GM18861 (cell line): ENCODE measurements around the gene ALOX5.
"Not testable (repeated sequence)": the region's sequence is repeated elsewhere in the genome, so short reads cannot be mapped to it uniquely, and the experiment has no call there.

Source experiments
- ATAC-seq: cut with Tn5 transposase; IDR thresholded peaks from one replicate; pipeline ENCODE4 v1.9.1; 2021; ENCODE audit not compliant: unreplicated experiment

The ALOX5 gene

GRCh38 chr10:45461034-45461433 lies 87.0 kb downstream of the ALOX5 start:
- ATAC-seq, result peak; percentile 59

- ATAC-seq, result no peak
Observed at GRCh38 chr10:45463244-45464116, 89.5 kb downstream of the ALOX5 start.

GRCh38 chr10:45464958-45465567 lies 91.0 kb downstream of the ALOX5 start:
- peak; percentile 27 for ATAC-seq

- ATAC-seq, result no peak
Observed at GRCh38 chr10:45466784-45467183, 92.8 kb downstream of the ALOX5 start.

GRCh38 chr10:45468079-45468478 lies 94.1 kb downstream of the ALOX5 start:
- no peak for ATAC-seq

- ATAC-seq, result no peak
Observed at GRCh38 chr10:45470098-45471012, 96.3 kb downstream of the ALOX5 start.

- no peak for ATAC-seq
Observed at GRCh38 chr10:45471059-45471458, 97.0 kb downstream of the ALOX5 start.

- no peak for ATAC-seq
Observed at GRCh38 chr10:45471531-45472310, 97.7 kb downstream of the ALOX5 start.

GRCh38 chr10:45473126-45473525 lies 99.1 kb downstream of the ALOX5 start:
- no peak for ATAC-seq

GRCh38 chr10:45476559-45476958 lies 102.5 kb downstream of the ALOX5 start:
- no peak for ATAC-seq

- ATAC-seq, result no peak
Observed at GRCh38 chr10:45480294-45480693, 106.3 kb downstream of the ALOX5 start.

GRCh38 chr10:45481100-45481499 lies 107.1 kb downstream of the ALOX5 start:
- not testable (repeated sequence) for ATAC-seq

- ATAC-seq, result no peak
Observed at GRCh38 chr10:45483002-45483401, 109.0 kb downstream of the ALOX5 start.

GRCh38 chr10:45487735-45488134 lies 113.7 kb downstream of the ALOX5 start:
- ATAC-seq, result no peak

GRCh38 chr10:45488365-45488764 lies 114.3 kb downstream of the ALOX5 start:
- ATAC-seq, result no peak

GRCh38 chr10:45490277-45490676 lies 116.3 kb downstream of the ALOX5 start:
- ATAC-seq, result no peak

GRCh38 chr10:45491061-45491460 lies 117.0 kb downstream of the ALOX5 start:
- ATAC-seq, result no peak
